ENCODE measurements around the gene FAM171A1. TPM values are rescaled to one million over a fixed set of nuclear protein-coding genes. Genes with fewer than 3 reads are reported as not detected.

The FAM171A1 gene
- total and polyA plus RNA-seq, 2 donors (not counting 1 experiment from before 2014, with no cell fraction given), result 0.09 TPM; not detected in 1

DNA sequence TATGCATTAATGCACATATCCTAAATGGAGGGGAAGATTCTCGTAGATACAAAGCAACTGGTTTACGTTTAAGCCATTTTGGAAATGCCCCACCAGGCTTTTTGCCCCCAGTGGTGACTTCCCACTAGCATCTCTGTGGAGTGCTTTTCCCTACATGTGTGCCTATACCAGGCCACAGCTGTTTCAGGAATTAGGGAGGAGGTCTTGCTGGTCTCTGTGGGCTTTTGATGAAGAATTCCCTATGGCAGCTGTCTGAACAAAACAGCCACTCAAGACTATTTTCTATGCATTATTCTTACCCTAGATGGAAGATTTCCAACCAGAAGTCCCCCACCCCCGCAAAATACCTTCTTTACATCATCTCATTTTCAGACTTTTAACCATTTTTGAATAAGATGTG, 150.6 kb downstream of the FAM171A1 start:
- intact Hi-C loops (cut with micrococcal nuclease), result no loop called here
- H3K4me2 ChIP-seq (replicated peaks; ENCODE audit: low read depth, low read length, poor library complexity, severe bottlenecking), result no peak overlapping the region
- no peaks in the 10 kb centered on the region for H3K36me3 ChIP-seq (replicated peaks in 1 of 2; ENCODE audit: control extremely low read depth in 1 of 2, control insufficient read depth in 1 of 2, extremely low read depth in 1 of 2, insufficient read depth in 2 of 2, low read length in 1 of 2)
- no peak overlapping the region for H3K27ac ChIP-seq (ENCODE audit: low read length in 2 of 2)
- H3K79me2 ChIP-seq (ENCODE audit: control insufficient read depth, insufficient read depth, low read length), result no peaks in the 10 kb centered on the region
- DNase-seq, result no peak
- TF ChIP-seq EZH2 (IDR thresholded peaks at IDR 0.05; ENCODE audit: borderline replicate concordance, insufficient read depth, low read depth, low read length, poor library complexity, severe bottlenecking), result no peak
- TF ChIP-seq, protein P1, sequence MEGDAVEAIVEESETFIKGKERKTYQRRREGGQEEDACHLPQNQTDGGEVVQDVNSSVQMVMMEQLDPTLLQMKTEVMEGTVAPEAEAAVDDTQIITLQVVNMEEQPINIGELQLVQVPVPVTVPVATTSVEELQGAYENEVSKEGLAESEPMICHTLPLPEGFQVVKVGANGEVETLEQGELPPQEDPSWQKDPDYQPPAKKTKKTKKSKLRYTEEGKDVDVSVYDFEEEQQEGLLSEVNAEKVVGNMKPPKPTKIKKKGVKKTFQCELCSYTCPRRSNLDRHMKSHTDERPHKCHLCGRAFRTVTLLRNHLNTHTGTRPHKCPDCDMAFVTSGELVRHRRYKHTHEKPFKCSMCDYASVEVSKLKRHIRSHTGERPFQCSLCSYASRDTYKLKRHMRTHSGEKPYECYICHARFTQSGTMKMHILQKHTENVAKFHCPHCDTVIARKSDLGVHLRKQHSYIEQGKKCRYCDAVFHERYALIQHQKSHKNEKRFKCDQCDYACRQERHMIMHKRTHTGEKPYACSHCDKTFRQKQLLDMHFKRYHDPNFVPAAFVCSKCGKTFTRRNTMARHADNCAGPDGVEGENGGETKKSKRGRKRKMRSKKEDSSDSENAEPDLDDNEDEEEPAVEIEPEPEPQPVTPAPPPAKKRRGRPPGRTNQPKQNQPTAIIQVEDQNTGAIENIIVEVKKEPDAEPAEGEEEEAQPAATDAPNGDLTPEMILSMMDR (IDR thresholded peaks at IDR 0.05), result no peak
- CTCF ChIA-PET, result no interaction called here
- H3K9me3 Mint-ChIP-seq (ENCODE audit: insufficient read depth), result no peaks in the 10 kb centered on the region
- POLR2A ChIA-PET, result no interaction called here
- ATAC-seq (ENCODE audit: low read depth), result no peak
- H3K27me3 ChIP-seq (replicated peaks in 1 of 4; ENCODE audit: control extremely low read depth in 1 of 4, control insufficient read depth in 3 of 4, insufficient read depth in 4 of 4, low read length in 3 of 4), result no peaks in the 10 kb centered on the region
- 86% methylated on average over 3 of the region's 3 CpGs for WGBS (ENCODE audit: insufficient coverage)
- no peaks in the 10 kb centered on the region for H3K4me1 Mint-ChIP-seq
- H3K4me3 ChIP-seq (ENCODE audit: control extremely low read depth in 1 of 5, extremely low read depth in 1 of 5, insufficient read depth in 1 of 5, low read depth in 2 of 5, low read length in 4 of 5), result no peak overlapping the region
- H3K27me3 Mint-ChIP-seq, result peaks cover 7% of the 10 kb centered on the region
- no peak overlapping the region for H3K9ac ChIP-seq (ENCODE audit: low read length)
- H3K9me3 ChIP-seq (ENCODE audit: control extremely low read depth in 1 of 3, control insufficient read depth in 2 of 3, insufficient read depth in 1 of 3, low read length in 2 of 3), result peaks cover 0 to 18% (median 4%) of the 10 kb centered on the region in 3 donors
- H3K27ac Mint-ChIP-seq, result no peak overlapping the region
- H4K20me1 ChIP-seq (ENCODE audit: control insufficient read depth, insufficient read depth, low read length, poor library complexity, severe bottlenecking), result no peaks in the 10 kb centered on the region
- H3K4me3 Mint-ChIP-seq, result no peak overlapping the region
- no peaks in the 10 kb centered on the region for H3K4me1 ChIP-seq (ENCODE audit: control insufficient read depth in 2 of 2, insufficient read depth in 2 of 2, low read length in 2 of 2)
- no peak overlapping the region for H2AFZ ChIP-seq (ENCODE audit: insufficient read depth, low read depth, low read length, poor library complexity, severe bottlenecking)

DNA sequence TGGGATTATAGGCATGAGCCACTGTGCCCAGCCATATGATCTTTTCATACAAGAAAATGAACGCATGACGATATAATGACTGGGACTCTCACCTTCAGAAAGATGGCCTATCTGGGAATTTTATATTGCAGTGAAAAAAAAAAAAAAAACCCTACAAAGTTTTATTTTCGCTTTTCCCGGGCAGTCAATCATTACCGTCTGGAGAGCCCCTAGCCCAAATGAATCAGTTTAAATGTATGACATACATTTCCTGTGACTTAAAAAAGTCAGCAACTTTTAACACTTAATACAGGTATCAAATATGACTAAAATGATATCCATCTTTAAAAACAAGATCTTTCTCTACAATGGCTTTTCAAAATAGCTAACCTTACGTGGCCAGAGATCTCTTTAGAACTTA, 154.4 kb downstream of the FAM171A1 start:
- DNase-seq (no peak), ATAC-seq (ENCODE audit: low read depth) (no peak)
- TF ChIP-seq, protein P1 (IDR thresholded peaks at IDR 0.05), result no peak
- TF ChIP-seq EZH2 (IDR thresholded peaks at IDR 0.05; ENCODE audit: borderline replicate concordance, insufficient read depth, low read depth, low read length, poor library complexity, severe bottlenecking), result no peak
- H3K9me3 ChIP-seq (ENCODE audit: control extremely low read depth in 1 of 3, control insufficient read depth in 2 of 3, insufficient read depth in 1 of 3, low read length in 2 of 3), result no peaks in the 10 kb centered on the region
- no peak overlapping the region for H3K4me2 ChIP-seq (replicated peaks; ENCODE audit: low read depth, low read length, poor library complexity, severe bottlenecking)
- Mint-ChIP-seq H3K4me3 (no peak overlapping the region), H3K27me3 (peaks cover 7% of the 10 kb centered on the region), H3K27ac (no peak overlapping the region), H3K4me1 (no peaks in the 10 kb centered on the region), H3K9me3 (ENCODE audit: insufficient read depth) (no peaks in the 10 kb centered on the region)
- no peak overlapping the region for H3K27ac ChIP-seq (ENCODE audit: low read length in 2 of 2)
- H3K9ac ChIP-seq (ENCODE audit: low read length), result no peak overlapping the region
- H3K79me2 ChIP-seq (ENCODE audit: control insufficient read depth, insufficient read depth, low read length), result no peaks in the 10 kb centered on the region
- H3K4me1 ChIP-seq (ENCODE audit: control insufficient read depth in 2 of 2, insufficient read depth in 2 of 2, low read length in 2 of 2), result no peaks in the 10 kb centered on the region
- CTCF ChIA-PET, result no interaction called here
- intact Hi-C loops (cut with micrococcal nuclease), result no loop called here
- no peaks in the 10 kb centered on the region for H3K36me3 ChIP-seq (replicated peaks in 1 of 2; ENCODE audit: control extremely low read depth in 1 of 2, control insufficient read depth in 1 of 2, extremely low read depth in 1 of 2, insufficient read depth in 2 of 2, low read length in 1 of 2)
- H3K4me3 ChIP-seq (ENCODE audit: control extremely low read depth in 1 of 5, extremely low read depth in 1 of 5, insufficient read depth in 1 of 5, low read depth in 2 of 5, low read length in 4 of 5), result no peak overlapping the region
- H3K27me3 ChIP-seq (replicated peaks in 1 of 4; ENCODE audit: control extremely low read depth in 1 of 4, control insufficient read depth in 3 of 4, insufficient read depth in 4 of 4, low read length in 3 of 4), result no peaks in the 10 kb centered on the region
- WGBS (ENCODE audit: insufficient coverage), result no CpG with 5 or more reads among the region's 6 CpGs
- H2AFZ ChIP-seq (ENCODE audit: insufficient read depth, low read depth, low read length, poor library complexity, severe bottlenecking), result no peak overlapping the region
- no peaks in the 10 kb centered on the region for H4K20me1 ChIP-seq (ENCODE audit: control insufficient read depth, insufficient read depth, low read length, poor library complexity, severe bottlenecking)
- POLR2A ChIA-PET, result no interaction called here
